Smooth muscle cell (in vitro differentiated cells): ENCODE measurements around the gene STAMBPL1. TPM values are rescaled to one million over a fixed set of nuclear protein-coding genes. Genes with fewer than 3 reads are reported as not detected.

Source experiments
- DNase-seq: peaks from one replicate; lab custom pipeline; 2025; ENCODE audit not compliant: unreplicated experiment; lab: John Stamatoyannopoulos, UW
- H2AFZ ChIP-seq: fragments of 200-600 bp; sonication (generic); 2 replicates; pipeline ENCODE4 v1.6.0; 2016; ENCODE audit warnings: antibody characterized with exemption, low read depth, mild to moderate bottlenecking
- H3F3A ChIP-seq: fragments of 200-600 bp; sonication (generic); 2 replicates; pipeline ENCODE4 v1.6.0; 2017; ENCODE audit warnings: antibody characterized with exemption, low read depth
- H3K27ac ChIP-seq: fragments of 200-600 bp; sonication (generic); 2 replicates; pipeline ENCODE4 v1.5.1; 2016; ENCODE audit warnings: low read depth, mild to moderate bottlenecking
- H3K27me3 ChIP-seq: fragments of 200-600 bp; sonication (generic); 2 replicates; pipeline ENCODE4 v1.6.1; 2016; ENCODE audit warnings: low read depth, mild to moderate bottlenecking
- H3K36me3 ChIP-seq: fragments of 200-600 bp; sonication (generic); 2 replicates; pipeline ENCODE4 v1.5.1; 2016; ENCODE audit warnings: low read depth
- H3K4me1 ChIP-seq: fragments of 200-600 bp; sonication (generic); 2 replicates; pipeline ENCODE4 v1.5.1; 2016; ENCODE audit warnings: low read depth
- H3K4me2 ChIP-seq: fragments of 200-600 bp; sonication (generic); 2 replicates; pipeline ENCODE4 v1.6.0; 2016; ENCODE audit warnings: mild to moderate bottlenecking
- H3K4me3 ChIP-seq: fragments of 200-600 bp; sonication (generic); 2 replicates; pipeline ENCODE4 v1.5.1; 2016; ENCODE audit warnings: mild to moderate bottlenecking
- H3K79me2 ChIP-seq: fragments of 200-600 bp; sonication (generic); 2 replicates; pipeline ENCODE4 v1.6.0; 2016; ENCODE audit warnings: low read depth, mild to moderate bottlenecking
- H3K9ac ChIP-seq: fragments of 200-600 bp; sonication (generic); 2 replicates; pipeline ENCODE4 v1.6.0; 2016; ENCODE audit warnings: low read depth
- H3K9me3 ChIP-seq: fragments of 200-600 bp; sonication (generic); replicated peaks from 2 replicates; pipeline ENCODE4 v1.5.1; 2016; ENCODE audit warnings: low read depth
- H4K20me1 ChIP-seq: fragments of 200-600 bp; sonication (generic); 2 replicates; pipeline ENCODE4 v1.6.0; 2016; ENCODE audit warnings: low read depth
- CTCF ChIP-seq: fragments of 200-600 bp; sonication (generic); IDR thresholded peaks from 2 replicates; pipeline ENCODE4 v1.5.1; 2017; ENCODE audit warnings: borderline replicate concordance, mild to moderate bottlenecking, antibody characterized with exemption; ENCODE audit not compliant: insufficient read depth, poor library complexity, severe bottlenecking
- WGBS: methylation state at CpG from one replicate; pipeline ENCODE4 v1.1.7; 2016; ENCODE audit warnings: low lambda C conversion rate; 5-methylcytosine and 5-hydroxymethylcytosine counted together
- polyA plus RNA-seq: library from polyadenylated mRNA; unstranded; fragments of >200 nt; fragmentation: Nextera tagmentation; extraction: Ambion mirVana; gene quantifications from 2 replicates; pipeline ENCODE4 v1.2.1, GENCODE V29; 2016
- total RNA-seq: library from RNA; depleted of rRNA; stranded (reverse); fragments of >200 nt; gene quantifications from 2 replicates; pipeline ENCODE4 v1.2.3, GENCODE V29; 2014

Gene STAMBPL1
- total and polyA plus RNA-seq, 2 experiments from 2014 or later, result 0.49 to 1.2 TPM

- TF ChIP-seq CTCF, result no peak
- Histone ChIP-seq H3K79me2 (peaks cover 31% of the 10 kb centered on the region), H3K9me3 (no peaks in the 10 kb centered on the region), H4K20me1 (peaks cover 33% of the 10 kb centered on the region), H3F3A (peaks cover 36% of the 10 kb centered on the region), H3K27ac (peak overlapping the region; percentile 84), H3K36me3 (no peaks in the 10 kb centered on the region), H2AFZ (peak overlapping the region; percentile 8), H3K4me3 (no peak overlapping the region), H3K9ac (no peak overlapping the region), H3K4me2 (peak overlapping the region; percentile 95), H3K27me3 (no peaks in the 10 kb centered on the region), H3K4me1 (peaks cover 54% of the 10 kb centered on the region)
- 65% methylated on average over 5 of the region's 5 CpGs for WGBS
- DNase-seq, result no peak
Observed at GRCh38 chr10:88953662-88954061, 73.6 kb downstream of the STAMBPL1 start.

- Histone ChIP-seq H4K20me1 (peaks cover 24% of the 10 kb centered on the region), H2AFZ (peak overlapping the region; percentile 8), H3K27ac (peak overlapping the region; percentile 84), H3K4me3 (no peak overlapping the region), H3K4me2 (peak overlapping the region; percentile 95), H3F3A (peaks cover 36% of the 10 kb centered on the region), H3K79me2 (peaks cover 22% of the 10 kb centered on the region), H3K27me3 (no peaks in the 10 kb centered on the region), H3K36me3 (no peaks in the 10 kb centered on the region), H3K9me3 (no peaks in the 10 kb centered on the region), H3K9ac (no peak overlapping the region), H3K4me1 (peaks cover 45% of the 10 kb centered on the region)
- no peak for TF ChIP-seq CTCF
- 31% methylated on average over 4 of the region's 4 CpGs for WGBS
- no peak for DNase-seq
Observed at GRCh38 chr10:88954458-88955083, 74.5 kb downstream of the STAMBPL1 start.

GRCh38 chr10:88957381-88957780, 77.3 kb downstream of the STAMBPL1 start:
- no peak for DNase-seq
- Histone ChIP-seq H3K9me3 (no peaks in the 10 kb centered on the region), H3K79me2 (no peaks in the 10 kb centered on the region), H2AFZ (no peak overlapping the region), H3K27me3 (no peaks in the 10 kb centered on the region), H3K36me3 (no peaks in the 10 kb centered on the region), H4K20me1 (peaks cover under 1% of the 10 kb centered on the region), H3K4me1 (peaks cover 21% of the 10 kb centered on the region), H3K4me2 (no peak overlapping the region), H3K9ac (no peak overlapping the region), H3F3A (peaks cover 22% of the 10 kb centered on the region), H3K27ac (no peak overlapping the region), H3K4me3 (no peak overlapping the region)
- TF ChIP-seq CTCF, result no peak
- 100% methylated on average over 1 of the region's 1 CpG for WGBS

- Histone ChIP-seq H3K9ac (no peak overlapping the region), H3K27me3 (no peaks in the 10 kb centered on the region), H3K27ac (no peak overlapping the region), H2AFZ (no peak overlapping the region), H3K79me2 (no peaks in the 10 kb centered on the region), H3K9me3 (no peaks in the 10 kb centered on the region), H3K4me1 (peaks cover 14% of the 10 kb centered on the region), H3K36me3 (no peaks in the 10 kb centered on the region), H3K4me3 (no peak overlapping the region), H3K4me2 (no peak overlapping the region), H3F3A (peaks cover 15% of the 10 kb centered on the region), H4K20me1 (no peaks in the 10 kb centered on the region)
- no peak for DNase-seq
- no peak for TF ChIP-seq CTCF
- WGBS, result 89% methylated on average over 6 of the region's 6 CpGs
Observed at GRCh38 chr10:88958721-88959120, 78.7 kb downstream of the STAMBPL1 start.
